Activated CD4-positive, alpha-beta T cell treated with anti-CD3 and anti-CD28 coated beads, Interleukin-2, amount 50 U/mL, for 4 hours (primary cell): ENCODE results near the gene SCN8A.
A peak's percentile ranks its signal among the peaks of the same experiment; 100 is the strongest.

Source experiments
- DNase-seq, 2 experiments: peaks; one replicate each; pipeline ENCODE4 v3.0.0-alpha.2; 2020

Gene SCN8A

GRCh38 chr12:51675071-51675803, 84.2 kb downstream of the SCN8A start:
- no peak for DNase-seq

GRCh38 chr12:51676875-51677274, 85.8 kb downstream of the SCN8A start:
- DNase-seq = no peak

GRCh38 chr12:51677284-51677968, 86.4 kb downstream of the SCN8A start:
- no peak for DNase-seq

- peak in 1 of 2 experiments; percentile 1 for DNase-seq
These were observed 87.2 kb downstream of the SCN8A start for GRCh38 chr12:51678086-51678724.

GRCh38 chr12:51682981-51683380, 91.9 kb downstream of the SCN8A start:
- DNase-seq = no peak

- DNase-seq = no peak
These were observed 92.8 kb downstream of the SCN8A start for GRCh38 chr12:51683763-51684357.

GRCh38 chr12:51686727-51687126, 95.7 kb downstream of the SCN8A start:
- DNase-seq = no peak

- no peak for DNase-seq
These were observed 96.1 kb downstream of the SCN8A start for GRCh38 chr12:51687177-51687576.

- no peak for DNase-seq
These were observed 96.6 kb downstream of the SCN8A start for GRCh38 chr12:51687614-51688013.

GRCh38 chr12:51689983-51690382, 99.0 kb downstream of the SCN8A start:
- DNase-seq = no peak

GRCh38 chr12:51692016-51692415, 101.0 kb downstream of the SCN8A start:
- no peak for DNase-seq

GRCh38 chr12:51693569-51693968, 102.5 kb downstream of the SCN8A start:
- no peak for DNase-seq

- DNase-seq = no peak
These were observed 103.1 kb downstream of the SCN8A start for GRCh38 chr12:51694146-51694545.

GRCh38 chr12:51695241-51696010, 104.4 kb downstream of the SCN8A start:
- DNase-seq = no peak

GRCh38 chr12:51699219-51699618, 108.2 kb downstream of the SCN8A start:
- DNase-seq = no peak

- no peak for DNase-seq
These were observed 109.9 kb downstream of the SCN8A start for GRCh38 chr12:51700887-51701286.

- DNase-seq = no peak
These were observed 111.6 kb downstream of the SCN8A start for GRCh38 chr12:51702587-51702986.

- DNase-seq = no peak
These were observed 114.4 kb downstream of the SCN8A start for GRCh38 chr12:51705450-51705849.

- no peak for DNase-seq
These were observed 115.2 kb downstream of the SCN8A start for GRCh38 chr12:51706206-51706605.

GRCh38 chr12:51714666-51715065, 123.6 kb downstream of the SCN8A start:
- no peak for DNase-seq

GRCh38 chr12:51717326-51717925, 126.4 kb downstream of the SCN8A start:
- DNase-seq = no peak

- DNase-seq = peak; percentile 12 to 22
These were observed 130.4 kb downstream of the SCN8A start for GRCh38 chr12:51721282-51721940.
